DND-41 (cell line): Measurements from ENCODE around the gene STAT4.

Source experiments
- CTCF ChIP-seq: IDR thresholded peaks from 2 replicates; pipeline ENCODE4 v1.5.1; 2012; ENCODE audit warnings: borderline replicate concordance, low read length, moderate library complexity, mild to moderate bottlenecking; ENCODE audit not compliant: poor library complexity, severe bottlenecking; ENCODE audit errors: extremely low read depth
- EZH2 ChIP-seq: IDR thresholded peaks from 3 replicates; pipeline ENCODE4 v1.6.1; 2012; ENCODE audit warnings: borderline replicate concordance, low read depth, mild to moderate bottlenecking, moderate library complexity, low read length, inconsistent platforms; ENCODE audit not compliant: severe bottlenecking

- TF ChIP-seq CTCF: no peak
- no peak for TF ChIP-seq EZH2
These were observed 20.0 kb upstream of the STAT4 start for GRCh38 chr2:191170773-191171172.
